AG08396 (cell line): ENCODE data around the gene CD4.
"Not testable (repeated sequence)": the region's sequence is repeated elsewhere in the genome, so short reads cannot be mapped to it uniquely, and the experiment has no call there.

Experiments used
- DNase-seq: peaks from one replicate; pipeline ENCODE4 v3.0.0; 2012; ENCODE audit warnings: low spot score, mixed read lengths

Gene CD4

DNA sequence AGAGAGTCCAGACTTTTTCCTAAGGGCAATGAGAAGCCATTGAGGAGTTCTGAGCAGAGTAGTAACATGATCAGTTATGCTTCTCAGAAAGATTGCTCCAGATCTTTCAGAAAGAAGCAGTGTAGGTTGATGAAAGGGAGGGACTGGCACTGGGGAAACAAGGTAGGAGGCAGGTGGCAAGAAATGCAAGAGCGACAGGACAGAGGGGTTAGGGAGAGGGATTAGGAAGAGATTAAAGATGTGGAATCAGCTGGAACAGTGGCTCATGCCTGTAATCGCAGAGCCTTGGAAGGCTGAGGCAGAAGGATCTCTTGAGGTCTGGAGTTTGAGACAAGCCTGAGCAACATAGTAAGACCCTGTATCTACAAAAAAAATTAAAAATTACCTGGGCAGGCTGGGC, 58.3 kb downstream of the CD4 start:
- no peak for DNase-seq

DNA sequence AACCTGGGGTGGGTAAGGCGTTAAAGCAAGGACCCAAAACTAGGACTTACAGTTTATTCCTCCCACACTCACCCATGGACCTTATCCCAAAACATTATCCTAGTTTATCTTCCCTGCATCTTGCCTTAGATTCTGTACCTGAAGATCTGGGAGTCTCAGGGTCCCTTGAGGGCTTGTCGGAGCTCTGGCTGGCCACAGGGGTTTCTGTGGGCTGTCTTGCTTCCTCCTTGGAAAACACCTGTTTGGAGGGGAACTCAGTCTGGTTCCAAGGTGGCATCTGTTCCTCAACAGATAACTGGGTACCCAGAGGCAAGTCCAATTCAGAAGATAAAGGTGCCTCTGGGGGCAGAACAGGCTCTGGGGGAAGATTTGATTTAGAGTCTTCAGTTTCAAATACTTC, 60.1 kb downstream of the CD4 start:
- no peak for DNase-seq

DNA sequence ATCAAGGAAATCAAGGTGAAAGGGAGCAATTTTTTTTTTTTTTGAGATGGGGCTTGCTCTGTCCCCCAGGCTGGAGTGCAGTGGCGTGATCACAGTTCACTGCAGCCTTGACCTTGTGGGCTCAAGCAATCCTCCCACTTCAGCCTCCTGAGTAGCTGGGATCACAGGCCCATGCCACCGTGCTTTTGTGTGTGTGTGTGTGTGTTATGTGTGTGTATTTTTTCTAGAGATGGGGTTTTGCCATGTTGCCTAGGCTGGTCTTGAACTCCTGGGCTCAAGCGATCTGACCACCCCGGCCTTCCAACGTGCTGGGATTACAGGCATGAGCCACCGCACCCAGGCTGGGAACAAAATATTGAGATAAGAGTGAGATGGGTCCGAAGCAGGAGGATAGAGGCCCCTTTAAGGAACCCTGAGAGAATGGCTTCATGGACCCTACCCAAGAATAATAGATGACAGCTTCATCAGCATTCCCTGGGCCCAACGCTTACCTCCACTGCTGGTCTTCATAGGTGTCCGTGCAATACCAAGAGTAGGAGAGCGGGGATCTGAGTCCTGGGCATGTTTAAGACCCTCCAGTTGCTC, 60.7 kb downstream of the CD4 start:
- DNase-seq, result no peak

GRCh38 chr12:6850796-6851152, 61.4 kb downstream of the CD4 start:
- DNase-seq, result peak; percentile 32

DNA sequence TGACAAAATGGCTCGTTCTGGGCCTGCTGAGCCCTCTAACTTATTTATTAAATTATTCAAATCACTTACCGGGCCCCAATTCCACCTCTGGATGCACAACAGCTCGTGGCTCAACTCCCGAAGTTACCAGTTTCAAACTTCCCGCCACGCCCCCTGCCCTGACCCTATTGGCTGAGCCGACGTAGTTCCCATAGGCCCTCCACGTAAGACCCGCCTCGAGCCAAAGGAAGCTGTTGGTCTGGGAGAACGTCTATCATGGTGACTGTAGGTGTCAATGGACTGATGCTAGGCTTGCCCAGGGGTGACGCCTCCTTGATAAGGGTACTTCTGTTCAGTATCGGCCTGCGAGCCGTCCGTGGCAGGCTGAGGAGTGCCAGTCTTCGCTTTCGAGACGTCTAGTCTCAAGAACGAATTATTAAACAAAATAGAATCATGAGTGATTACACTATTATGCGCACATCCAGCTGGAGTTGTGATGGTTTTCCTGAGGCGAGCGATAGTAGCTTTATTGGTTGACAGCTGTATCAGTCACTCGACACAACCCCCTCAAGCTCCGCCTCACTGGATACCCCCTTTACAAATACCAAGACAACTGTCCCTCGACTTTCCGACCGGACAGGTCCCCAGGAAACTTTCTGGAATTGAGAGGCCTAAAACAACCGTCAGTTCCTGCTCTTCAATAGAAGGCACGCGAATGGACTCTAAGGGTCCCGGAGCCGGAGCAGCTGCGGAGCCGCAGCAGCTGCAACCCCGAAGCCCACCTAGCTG, 62.0 kb downstream of the CD4 start, which contains the start of gene CDCA3:
CDCA3 (minus strand) TSS at position 134 of the 768 bp plus-strand sequence. CDS start 334 bp downstream, outside the sequence.
- DNase-seq, result peak; percentile 99

DNA sequence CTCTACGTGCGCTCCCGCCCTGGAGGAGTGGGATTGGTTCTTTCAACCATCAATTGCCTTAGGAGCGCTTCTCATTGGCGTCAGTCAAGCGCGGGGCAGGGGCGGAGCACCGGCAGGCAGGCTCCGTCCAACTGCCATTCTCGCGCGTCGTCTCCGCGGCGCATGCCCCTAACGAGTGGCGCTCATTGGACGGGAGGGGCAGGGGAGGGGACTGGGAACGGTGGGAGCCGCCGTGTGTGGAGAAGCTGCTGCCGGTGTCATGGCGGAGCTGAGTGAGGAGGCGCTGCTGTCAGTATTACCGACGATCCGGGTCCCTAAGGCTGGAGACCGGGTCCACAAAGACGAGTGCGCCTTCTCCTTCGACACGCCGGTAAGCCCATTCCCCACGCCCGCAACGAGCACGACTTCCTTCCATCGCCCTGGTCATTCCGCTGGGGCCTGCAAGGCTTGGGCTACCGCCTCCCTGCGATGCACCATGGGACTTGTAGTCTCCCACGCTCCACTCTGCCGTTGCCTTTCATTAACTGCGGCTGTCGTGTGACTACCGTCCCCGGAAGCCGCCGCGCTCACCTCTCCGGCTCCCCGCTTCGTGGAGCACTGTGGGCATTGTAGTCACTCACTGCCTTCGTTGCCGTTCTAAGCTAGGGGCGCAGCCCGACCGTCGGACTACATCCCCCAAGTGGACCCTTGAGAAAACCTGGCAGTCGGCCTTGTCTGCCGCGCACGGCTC, 62.8 kb downstream of the CD4 start, which contains the start of gene USP5:
USP5 (plus strand) TSS at position 230 of the 730 bp plus-strand sequence; CDS start at position 260, 30 bp downstream.
- DNase-seq, result peak; percentile 97

- peak; percentile 78 for DNase-seq
Measured at GRCh38 chr12:6852651-6853354, 63.5 kb downstream of the CD4 start.

DNA sequence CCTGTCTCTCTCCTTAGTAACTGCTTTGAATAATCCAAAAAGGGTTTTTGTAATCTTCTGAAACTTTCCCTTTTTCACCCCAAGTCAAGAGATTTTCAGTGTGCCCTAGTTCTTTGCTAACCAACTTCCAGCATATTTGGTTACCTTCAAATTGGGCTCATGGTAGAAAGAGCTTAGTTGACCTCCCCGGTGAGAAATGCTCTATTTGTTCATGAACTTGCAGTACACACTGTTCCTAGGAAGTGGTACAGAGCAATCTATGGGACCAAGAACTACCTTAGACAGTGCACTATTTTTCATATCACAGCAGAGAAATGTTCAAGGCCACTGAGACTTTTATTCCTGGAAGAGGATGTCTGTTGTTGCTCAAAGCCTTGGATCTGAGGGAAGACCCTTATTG, 64.3 kb downstream of the CD4 start:
- no peak for DNase-seq

DNA sequence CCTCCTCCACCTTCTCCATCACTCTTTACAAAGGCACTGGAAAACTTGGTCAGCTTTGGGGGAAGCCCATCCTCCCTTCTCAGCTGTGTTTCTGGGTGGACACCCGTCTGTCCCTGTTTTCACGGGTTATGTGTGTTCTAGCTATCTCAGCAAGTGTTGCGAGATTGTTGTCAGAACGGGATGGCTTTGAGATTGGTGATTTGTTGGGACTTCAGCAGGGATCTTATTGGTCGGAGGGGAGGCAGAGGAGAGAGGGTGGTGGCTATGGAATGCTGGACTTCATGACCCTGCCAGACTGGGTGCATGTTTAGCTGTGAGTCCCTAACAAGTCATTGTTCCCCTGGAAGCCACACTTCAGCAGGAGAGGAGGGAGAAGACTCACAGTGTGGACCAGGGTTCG, 64.7 kb downstream of the CD4 start:
- DNase-seq, result no peak

DNA sequence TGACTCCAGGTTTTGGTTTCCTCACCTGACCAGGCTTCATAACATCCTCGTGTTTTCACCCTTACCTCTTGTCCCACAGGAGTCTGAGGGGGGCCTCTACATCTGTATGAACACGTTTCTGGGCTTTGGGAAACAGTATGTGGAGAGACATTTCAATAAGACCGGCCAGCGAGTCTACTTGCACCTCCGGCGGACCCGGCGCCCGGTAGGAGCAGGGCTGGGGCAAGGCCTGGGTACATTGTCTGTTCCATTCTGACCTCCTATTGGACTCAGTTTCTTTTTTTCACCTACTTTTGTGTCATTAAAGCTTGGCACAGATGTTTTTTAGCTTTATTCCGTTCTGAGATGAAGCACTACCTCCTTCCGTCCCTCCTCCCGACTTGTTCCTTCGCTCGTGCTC, 66.0 kb downstream of the CD4 start:
- DNase-seq, result no peak

DNA sequence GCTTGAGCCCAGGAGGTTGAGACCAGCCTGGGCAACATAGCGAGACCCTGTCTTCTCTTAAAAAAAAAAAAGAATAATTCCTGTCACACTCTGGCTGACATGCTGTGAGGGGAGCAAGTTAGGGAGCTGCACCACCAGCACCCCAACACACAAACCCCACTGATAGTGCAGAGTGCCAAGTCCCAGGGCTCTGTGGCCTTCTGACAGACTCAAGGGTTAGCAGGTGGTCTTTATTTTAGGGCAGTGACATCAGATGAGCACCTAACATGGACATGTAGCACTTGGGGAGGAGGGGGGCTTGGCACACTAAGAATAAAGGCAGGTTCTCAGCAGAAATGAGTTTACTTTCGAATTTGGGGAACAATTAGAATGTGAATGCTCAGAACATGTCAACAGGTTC, 69.5 kb downstream of the CD4 start:
- DNase-seq, result no peak

DNA sequence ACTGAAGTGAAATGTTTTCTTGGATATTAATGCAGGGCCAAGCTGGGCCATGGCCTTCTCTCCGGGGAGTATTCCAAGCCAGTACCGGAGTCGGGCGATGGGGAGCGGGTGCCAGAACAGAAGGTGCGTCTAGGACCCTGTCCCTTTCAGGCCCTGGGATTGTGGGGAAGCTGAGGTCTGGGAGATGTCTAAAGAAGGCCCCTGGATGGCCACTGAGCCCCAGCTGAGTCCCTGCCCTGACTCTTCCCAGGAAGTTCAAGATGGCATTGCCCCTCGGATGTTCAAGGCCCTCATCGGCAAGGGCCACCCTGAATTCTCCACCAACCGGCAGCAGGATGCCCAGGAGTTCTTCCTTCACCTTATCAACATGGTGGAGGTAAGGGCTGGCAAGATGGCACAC, 70.8 kb downstream of the CD4 start:
- no peak for DNase-seq

- no peak for DNase-seq
Measured at GRCh38 chr12:6860942-6861341, 71.6 kb downstream of the CD4 start.

DNA sequence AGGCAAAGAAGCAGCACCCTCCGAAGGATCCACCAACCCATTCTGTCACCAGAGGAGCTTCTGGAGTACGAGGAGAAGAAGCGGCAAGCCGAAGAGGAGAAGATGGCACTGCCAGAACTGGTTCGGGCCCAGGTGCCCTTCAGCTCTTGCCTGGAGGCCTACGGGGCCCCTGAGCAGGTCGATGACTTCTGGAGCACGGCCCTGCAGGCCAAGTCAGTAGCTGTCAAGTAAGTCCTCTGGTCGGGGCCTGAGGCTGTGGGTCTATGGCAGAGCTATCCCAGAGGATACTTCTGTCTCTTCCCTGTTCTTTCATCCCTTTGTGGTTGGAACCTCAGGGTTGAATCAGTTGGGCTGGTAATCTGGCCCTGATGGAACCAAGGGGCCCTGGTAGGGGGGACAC, 72.1 kb downstream of the CD4 start:
- DNase-seq, result no peak

DNA sequence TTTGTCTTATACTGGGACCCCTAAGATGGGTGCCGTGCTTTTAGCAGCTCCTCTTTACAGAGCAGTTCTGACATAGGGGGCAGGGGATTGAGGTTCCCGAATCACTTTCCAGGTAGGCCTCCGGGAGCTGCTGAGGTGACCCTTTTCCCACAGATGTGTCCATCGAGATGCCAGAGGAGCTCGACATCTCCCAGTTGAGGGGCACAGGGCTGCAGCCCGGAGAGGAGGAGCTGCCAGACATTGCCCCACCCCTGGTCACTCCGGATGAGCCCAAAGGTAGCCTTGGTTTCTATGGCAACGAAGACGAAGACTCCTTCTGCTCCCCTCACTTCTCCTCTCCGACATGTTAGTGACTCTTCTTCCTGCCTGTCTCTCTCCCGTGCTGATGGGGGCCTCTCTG, 73.7 kb downstream of the CD4 start:
- DNase-seq, result no peak

- DNase-seq, result no peak
Measured at GRCh38 chr12:6863586-6864321, 74.4 kb downstream of the CD4 start.

GRCh38 chr12:6865307-6865706, 76.0 kb downstream of the CD4 start:
- DNase-seq, result not testable (repeated sequence)

- no peak for DNase-seq
Measured at GRCh38 chr12:6866163-6866919, 77.0 kb downstream of the CD4 start.

DNA sequence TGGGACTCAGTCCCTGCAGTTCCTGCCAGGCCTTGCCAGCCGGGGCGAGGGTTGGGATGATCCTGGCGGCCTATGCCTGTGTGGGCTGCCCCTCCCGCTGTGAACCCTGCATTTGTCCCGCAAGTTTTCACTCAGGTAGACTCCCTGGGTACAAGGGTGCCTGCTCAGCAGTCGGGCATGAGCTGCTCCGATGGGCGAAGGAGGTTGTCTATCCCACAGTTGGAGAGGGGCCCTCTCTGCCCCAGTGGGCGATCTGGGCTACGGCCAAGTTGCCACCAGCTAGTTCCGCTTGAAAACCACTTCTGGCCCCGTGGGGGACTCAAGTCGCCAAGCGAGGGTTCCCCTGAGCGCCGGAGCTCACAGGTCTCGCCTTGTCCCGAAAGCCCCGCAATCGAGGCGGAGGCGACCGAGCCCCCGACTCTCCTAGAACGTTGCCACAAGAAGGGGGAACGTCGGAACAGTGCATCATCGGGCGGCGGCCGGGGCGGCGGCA, 77.6 kb downstream of the CD4 start:
- DNase-seq, result no peak

- peak; percentile 95 for DNase-seq
Measured at GRCh38 chr12:6867413-6868210, 78.3 kb downstream of the CD4 start, which contains the start of gene TPI1. TPI1 (plus strand) TSS chr12:6867531; CDS start chr12:6867567, 36 bp downstream.
